HUES6 (cell line): ENCODE data around the gene HSPA12A.

Experiments
- H3K27ac ChIP-seq: 2 replicates; pipeline ENCODE4 v1.7.0; 2013; ENCODE audit warnings: low read depth, mild to moderate bottlenecking, low read length, inconsistent platforms
- H3K27me3 ChIP-seq: 2 replicates; pipeline ENCODE4 v1.6.1; 2013; ENCODE audit warnings: low read length; ENCODE audit not compliant: control insufficient read depth, insufficient read depth
- H3K36me3 ChIP-seq: 2 replicates; pipeline ENCODE4 v1.6.1; 2013; ENCODE audit warnings: low read length; ENCODE audit not compliant: control insufficient read depth, insufficient read depth
- H3K4me1 ChIP-seq: 2 replicates; pipeline ENCODE4 v1.6.1; 2013; ENCODE audit warnings: low read length; ENCODE audit not compliant: control insufficient read depth, insufficient read depth
- H3K4me3 ChIP-seq: 2 replicates; pipeline ENCODE4 v1.5.1; 2013; ENCODE audit warnings: low read depth, low read length
- H3K9ac ChIP-seq: one replicate; pipeline ENCODE4 v1.6.1; 2013; ENCODE audit warnings: mild to moderate bottlenecking, low read length
- H3K9me3 ChIP-seq: 2 replicates; pipeline ENCODE4 v1.6.1; 2013; ENCODE audit warnings: low read depth, low read length; ENCODE audit not compliant: control insufficient read depth, insufficient read depth

HSPA12A gene

DNA sequence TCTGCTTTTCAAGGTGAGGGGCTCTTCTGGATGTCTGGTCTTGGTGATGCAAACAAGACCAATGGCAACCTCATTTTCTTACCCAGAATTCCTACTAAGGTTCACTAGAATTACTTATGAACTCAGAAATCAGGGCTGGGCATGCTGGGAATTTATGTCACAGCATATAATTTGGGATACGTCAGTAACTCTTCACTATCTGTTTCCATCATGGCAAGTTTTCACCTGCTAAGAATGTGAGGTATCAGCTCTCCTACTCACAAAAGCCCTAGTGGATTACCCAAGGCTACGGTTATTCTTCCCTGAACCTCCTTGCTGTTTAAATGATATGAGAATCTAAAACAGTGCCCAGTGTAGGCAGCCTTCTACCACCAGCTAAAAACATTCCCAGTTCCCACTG is 68.5 kb downstream of the HSPA12A start:
- Histone ChIP-seq H3K36me3 (no peaks in the 10 kb centered on the region; the same call in 1 of the 2 replicates), H3K27ac (no peak overlapping the region), H3K9ac (no peak overlapping the region), H3K9me3 (no peaks in the 10 kb centered on the region), H3K4me1 (peaks cover 26% of the 10 kb centered on the region), H3K27me3 (no peaks in the 10 kb centered on the region), H3K4me3 (no peak overlapping the region)

DNA sequence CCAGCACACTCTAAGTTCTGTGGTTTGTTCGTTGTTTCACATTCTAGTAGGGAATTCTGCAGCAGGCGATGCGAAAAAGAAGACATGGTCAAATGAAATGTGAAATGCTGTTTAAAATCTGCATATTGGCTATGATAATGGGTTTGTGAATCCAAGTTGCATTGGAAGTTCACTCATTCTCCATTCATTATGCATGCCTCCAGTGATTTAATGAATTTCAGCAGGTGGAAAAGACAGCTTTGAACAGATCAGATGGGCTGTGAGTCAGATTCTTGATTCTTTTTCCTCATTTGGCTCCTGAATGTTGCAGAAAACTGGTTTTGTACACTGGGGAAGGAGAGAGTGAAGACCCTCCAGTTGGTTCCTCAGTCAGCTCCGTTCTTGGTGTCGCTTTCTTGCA is 69.5 kb downstream of the HSPA12A start:
- Histone ChIP-seq H3K27ac (no peak overlapping the region), H3K36me3 (peaks cover 4% of the 10 kb centered on the region), H3K9ac (no peak overlapping the region), H3K9me3 (no peaks in the 10 kb centered on the region), H3K4me3 (no peak overlapping the region), H3K27me3 (no peaks in the 10 kb centered on the region), H3K4me1 (peaks cover 26% of the 10 kb centered on the region)

DNA sequence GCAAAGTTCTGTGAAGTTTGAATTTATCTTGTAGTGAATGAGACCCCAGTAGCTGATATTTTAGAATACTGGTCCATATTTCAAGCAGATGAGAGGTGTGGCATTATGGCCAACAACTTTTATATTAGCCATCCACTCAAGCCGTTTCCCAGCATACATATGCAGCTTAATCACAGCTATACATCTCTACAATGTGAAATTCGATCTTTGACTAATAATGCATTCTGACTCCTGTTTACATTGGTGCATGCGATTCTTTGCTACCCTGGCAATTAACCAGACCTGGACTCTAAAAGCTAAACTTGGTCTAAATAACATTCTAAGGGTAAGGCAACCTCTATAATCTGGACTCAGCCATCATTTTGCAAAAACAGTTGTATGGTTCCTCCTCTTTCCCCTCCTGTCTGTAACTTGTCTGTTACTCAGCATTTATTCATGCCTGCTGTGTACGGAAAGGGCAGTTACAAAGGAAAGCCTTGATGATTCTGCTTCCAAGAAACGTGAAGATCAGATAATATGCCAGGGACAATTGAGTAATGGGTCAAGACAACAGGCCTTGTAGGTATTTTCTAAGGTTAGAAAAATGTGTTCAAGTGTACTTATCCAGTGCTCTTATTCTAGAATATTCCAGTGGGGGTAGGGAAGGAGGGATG is 71.0 kb downstream of the HSPA12A start:
- no peak overlapping the region for H3K4me3 ChIP-seq
- no peaks in the 10 kb centered on the region for H3K27me3 ChIP-seq
- peaks cover 16% of the 10 kb centered on the region for H3K36me3 ChIP-seq
- peaks cover 26% of the 10 kb centered on the region for H3K4me1 ChIP-seq
- H3K9ac ChIP-seq: no peak overlapping the region
- no peak overlapping the region for H3K27ac ChIP-seq
- H3K9me3 ChIP-seq: no peaks in the 10 kb centered on the region

DNA sequence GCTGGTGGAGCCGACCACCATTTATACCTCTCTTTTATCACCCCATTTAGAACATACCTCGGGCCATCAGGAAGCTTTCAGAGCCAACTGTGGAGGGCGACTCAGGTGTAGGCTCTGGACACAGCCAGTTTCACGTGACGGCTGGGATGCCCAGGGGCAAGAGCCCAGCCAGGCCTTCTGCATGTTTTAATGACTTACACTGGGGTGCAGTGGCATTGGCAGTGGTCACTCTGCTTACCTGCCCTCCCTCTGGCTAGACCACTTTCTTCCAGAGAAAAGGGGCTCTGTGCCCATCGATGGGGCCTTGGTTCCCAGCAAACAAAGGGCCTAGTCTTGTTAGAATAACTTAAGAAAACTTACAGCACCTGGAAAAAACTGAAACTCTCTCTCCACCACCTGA is 71.7 kb downstream of the HSPA12A start:
- Histone ChIP-seq H3K36me3 (peaks cover 16% of the 10 kb centered on the region), H3K9ac (no peak overlapping the region), H3K4me3 (peak overlapping the region; percentile 75), H3K27me3 (no peaks in the 10 kb centered on the region), H3K4me1 (peaks cover 19% of the 10 kb centered on the region), H3K9me3 (no peaks in the 10 kb centered on the region), H3K27ac (no peak overlapping the region)

DNA sequence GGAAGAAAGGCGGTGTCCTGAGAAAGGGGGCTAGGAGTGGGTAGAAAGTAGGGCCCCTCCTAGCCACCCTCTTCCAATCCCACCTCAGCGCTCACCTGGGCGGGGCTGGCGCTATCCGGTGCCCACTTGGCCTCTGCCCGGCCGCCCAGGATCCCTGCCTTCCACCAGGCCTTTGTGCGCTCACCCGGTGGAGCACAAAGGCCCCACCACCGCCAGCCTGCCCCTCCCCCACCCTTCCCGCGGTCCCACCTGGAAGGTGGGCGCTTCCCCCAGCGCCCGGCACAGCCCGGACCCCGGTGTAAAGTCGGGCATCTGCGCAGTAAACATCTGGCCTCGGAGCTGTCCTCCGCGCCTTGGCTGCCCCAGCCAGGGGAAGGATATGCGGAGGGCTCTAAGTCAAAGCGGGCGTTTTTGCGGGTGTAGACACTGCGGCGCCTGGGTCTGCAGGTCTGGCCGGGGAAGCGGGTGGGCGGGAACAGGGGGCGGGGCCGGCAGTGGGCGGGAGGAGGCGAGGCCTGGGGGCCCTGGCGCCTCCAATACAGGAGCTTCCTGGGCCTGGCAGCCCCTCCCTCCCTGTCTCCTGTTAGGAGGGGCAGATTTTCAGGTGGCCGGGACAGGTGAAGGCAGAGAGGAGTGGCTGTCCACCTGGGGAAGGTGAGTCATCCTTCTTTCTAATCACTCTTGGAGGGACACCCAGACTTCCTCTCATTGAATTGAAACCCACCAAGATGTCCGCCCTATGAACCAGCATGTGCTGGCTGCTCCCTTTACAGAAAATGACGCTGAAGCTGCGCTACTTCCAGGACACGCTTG is 72.3 kb downstream of the HSPA12A start:
- Histone ChIP-seq H3K36me3 (peaks cover 16% of the 10 kb centered on the region), H3K9ac (peak overlapping the region; percentile 81), H3K9me3 (no peaks in the 10 kb centered on the region), H3K27ac (peak overlapping the region; percentile 70; the same call in 1 of the 2 replicates), H3K27me3 (no peaks in the 10 kb centered on the region), H3K4me1 (peaks cover 18% of the 10 kb centered on the region), H3K4me3 (peak overlapping the region; percentile 75)

DNA sequence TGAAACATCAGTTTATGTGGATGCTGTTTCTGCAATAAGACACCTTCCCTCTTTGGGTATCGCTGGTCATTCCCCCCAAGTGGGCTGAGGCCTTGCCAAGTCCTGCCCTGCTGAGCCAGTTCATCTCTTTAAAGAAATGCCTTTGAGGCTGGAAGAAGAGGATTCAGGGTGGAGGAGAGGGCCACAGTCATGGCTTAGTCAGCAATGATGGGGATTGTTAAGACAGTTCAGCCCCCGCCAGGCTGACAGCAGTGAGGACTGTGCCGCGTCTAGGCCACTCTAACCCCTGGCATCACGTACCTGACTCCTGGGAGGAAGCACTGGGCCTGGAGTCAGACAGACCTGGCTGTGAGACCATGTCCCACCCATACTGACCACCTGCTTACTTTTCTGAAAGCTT is 73.3 kb downstream of the HSPA12A start:
- Histone ChIP-seq H3K4me3 (peak overlapping the region; percentile 75), H3K27ac (no peak overlapping the region), H3K27me3 (no peaks in the 10 kb centered on the region), H3K9ac (peak overlapping the region; percentile 71), H3K36me3 (peaks cover 24% of the 10 kb centered on the region), H3K4me1 (peaks cover 18% of the 10 kb centered on the region), H3K9me3 (no peaks in the 10 kb centered on the region)

DNA sequence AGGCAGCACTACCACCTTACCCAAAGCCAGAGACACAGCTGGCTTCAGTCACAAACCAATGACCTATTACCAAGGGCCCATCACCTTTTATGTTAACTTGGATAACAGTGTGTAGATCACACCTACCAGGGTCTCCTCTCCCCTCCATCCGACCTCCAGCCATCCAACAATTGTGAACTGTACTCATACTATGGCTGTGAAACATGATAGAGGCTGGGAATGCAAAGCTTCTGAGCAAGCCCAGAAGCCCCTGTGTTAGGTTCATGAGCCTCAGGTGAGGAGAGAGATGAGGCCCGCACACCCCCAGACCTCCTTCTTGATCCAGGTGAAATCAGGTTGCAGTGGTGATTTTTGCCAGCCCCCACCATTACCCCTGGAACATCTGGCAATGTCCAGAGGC is 73.9 kb downstream of the HSPA12A start:
- H3K9ac ChIP-seq: no peak overlapping the region
- no peaks in the 10 kb centered on the region for H3K9me3 ChIP-seq
- H3K36me3 ChIP-seq: peaks cover 29% of the 10 kb centered on the region
- H3K27ac ChIP-seq: no peak overlapping the region
- H3K4me3 ChIP-seq: no peak overlapping the region
- H3K27me3 ChIP-seq: no peaks in the 10 kb centered on the region
- H3K4me1 ChIP-seq: peaks cover 18% of the 10 kb centered on the region

DNA sequence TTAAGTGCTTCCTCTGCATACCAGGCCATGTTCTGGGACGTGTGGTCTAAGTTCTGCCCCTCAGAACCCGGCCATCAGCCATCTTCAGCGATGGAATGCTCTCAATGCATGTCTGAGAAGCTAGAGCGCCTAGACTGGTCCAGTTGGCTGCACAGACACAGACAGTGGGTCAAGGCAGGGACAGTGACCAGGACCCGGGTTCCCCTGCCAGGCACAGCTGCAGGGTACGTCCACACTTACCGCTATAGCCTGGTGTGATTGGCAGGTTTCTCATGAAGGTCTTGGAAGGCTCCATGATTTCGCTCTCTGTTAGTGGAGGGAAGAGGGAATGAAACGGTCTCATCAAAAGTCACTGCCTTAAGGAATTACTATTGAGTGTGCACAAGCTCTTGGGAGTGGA is 74.3 kb downstream of the HSPA12A start:
- no peaks in the 10 kb centered on the region for H3K27me3 ChIP-seq
- H3K36me3 ChIP-seq: peaks cover 29% of the 10 kb centered on the region
- peaks cover 18% of the 10 kb centered on the region for H3K4me1 ChIP-seq
- H3K27ac ChIP-seq: no peak overlapping the region
- no peaks in the 10 kb centered on the region for H3K9me3 ChIP-seq
- H3K4me3 ChIP-seq: no peak overlapping the region
- H3K9ac ChIP-seq: no peak overlapping the region

DNA sequence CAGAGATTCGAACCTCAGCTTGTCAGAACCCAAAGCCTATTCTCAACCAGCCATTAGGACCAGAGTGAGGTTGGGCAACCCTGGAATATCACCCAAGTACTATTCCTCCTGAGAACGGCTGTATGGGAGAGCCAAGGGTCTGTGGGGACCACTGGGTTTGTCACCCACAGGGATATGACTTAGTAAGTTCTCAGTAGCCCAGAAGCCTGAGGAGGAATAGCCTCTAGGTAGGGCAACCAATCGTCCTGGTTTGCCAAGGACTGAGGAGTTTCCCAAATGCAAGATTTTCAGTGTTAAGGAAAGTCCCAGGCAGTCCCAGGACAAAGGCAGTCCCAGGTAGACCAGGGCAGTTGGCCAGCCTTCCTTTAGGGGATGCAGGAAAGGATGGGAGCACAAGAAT is 74.9 kb downstream of the HSPA12A start:
- Histone ChIP-seq H3K4me1 (peaks cover 18% of the 10 kb centered on the region), H3K27ac (no peak overlapping the region), H3K4me3 (no peak overlapping the region), H3K9ac (no peak overlapping the region), H3K9me3 (no peaks in the 10 kb centered on the region), H3K27me3 (no peaks in the 10 kb centered on the region), H3K36me3 (peaks cover 29% of the 10 kb centered on the region)

DNA sequence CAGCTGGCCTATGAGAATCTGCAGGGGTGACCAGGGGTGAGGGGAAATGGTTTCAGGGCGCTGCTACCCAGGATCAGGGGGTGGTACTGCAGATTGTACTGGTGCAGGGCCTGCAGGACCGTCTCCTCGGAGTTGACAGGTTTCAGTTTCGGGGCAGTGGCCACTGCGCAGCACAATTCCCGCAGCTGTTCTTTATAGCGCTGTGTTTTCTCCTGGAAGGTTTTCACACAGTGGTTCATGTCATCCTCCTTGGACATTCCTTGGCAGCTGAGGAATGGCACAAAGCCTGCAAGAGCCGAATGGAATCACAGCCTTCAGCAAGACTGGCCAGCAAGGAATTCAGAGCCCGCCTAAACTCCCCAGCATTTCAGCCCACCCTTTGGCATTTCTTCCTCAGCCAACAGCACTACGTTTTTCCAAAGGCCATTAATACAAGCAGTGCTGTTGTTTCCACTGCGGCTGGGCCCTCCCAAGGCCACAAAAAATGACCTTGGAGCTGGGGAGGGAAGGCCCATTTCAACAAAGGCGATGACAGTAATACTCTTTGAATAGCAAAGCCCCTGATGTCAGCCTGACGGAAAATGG is 76.7 kb downstream of the HSPA12A start:
- Histone ChIP-seq H3K4me1 (peaks cover 10% of the 10 kb centered on the region), H3K9me3 (no peaks in the 10 kb centered on the region), H3K4me3 (no peak overlapping the region), H3K9ac (no peak overlapping the region), H3K36me3 (peaks cover 29% of the 10 kb centered on the region), H3K27me3 (no peaks in the 10 kb centered on the region), H3K27ac (no peak overlapping the region)

DNA sequence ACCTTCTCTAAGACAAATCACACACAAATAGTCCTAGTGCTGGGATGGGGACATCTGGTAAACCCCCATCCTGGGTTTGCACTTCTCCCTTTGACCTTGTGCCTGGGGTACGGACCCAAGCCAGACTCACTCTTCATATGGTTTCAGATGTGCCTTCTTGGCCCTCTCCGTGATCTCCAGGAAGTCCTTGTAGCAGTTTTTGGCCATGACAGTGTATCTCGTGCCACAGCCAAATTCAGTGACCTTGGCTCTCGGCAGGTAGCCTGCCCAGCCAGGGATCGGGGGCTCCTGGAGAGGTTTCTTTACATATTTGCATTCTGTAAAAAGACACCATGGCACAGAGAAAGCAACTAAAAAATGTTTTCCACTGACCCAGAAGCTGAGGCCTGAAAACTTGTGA is 77.7 kb downstream of the HSPA12A start:
- H3K27me3 ChIP-seq: no peaks in the 10 kb centered on the region
- no peak overlapping the region for H3K9ac ChIP-seq
- peaks cover 29% of the 10 kb centered on the region for H3K36me3 ChIP-seq
- no peak overlapping the region for H3K4me3 ChIP-seq
- no peaks in the 10 kb centered on the region for H3K9me3 ChIP-seq
- no peak overlapping the region for H3K27ac ChIP-seq
- peaks cover 6% of the 10 kb centered on the region for H3K4me1 ChIP-seq
